Measurements from ENCODE around the gene RHOXF1.

- no peak for TF ChIP-seq POLR2AphosphoS5 (IDR thresholded peaks at IDR 0.05; ENCODE audit: low read depth)
- TF ChIP-seq, protein P1, sequence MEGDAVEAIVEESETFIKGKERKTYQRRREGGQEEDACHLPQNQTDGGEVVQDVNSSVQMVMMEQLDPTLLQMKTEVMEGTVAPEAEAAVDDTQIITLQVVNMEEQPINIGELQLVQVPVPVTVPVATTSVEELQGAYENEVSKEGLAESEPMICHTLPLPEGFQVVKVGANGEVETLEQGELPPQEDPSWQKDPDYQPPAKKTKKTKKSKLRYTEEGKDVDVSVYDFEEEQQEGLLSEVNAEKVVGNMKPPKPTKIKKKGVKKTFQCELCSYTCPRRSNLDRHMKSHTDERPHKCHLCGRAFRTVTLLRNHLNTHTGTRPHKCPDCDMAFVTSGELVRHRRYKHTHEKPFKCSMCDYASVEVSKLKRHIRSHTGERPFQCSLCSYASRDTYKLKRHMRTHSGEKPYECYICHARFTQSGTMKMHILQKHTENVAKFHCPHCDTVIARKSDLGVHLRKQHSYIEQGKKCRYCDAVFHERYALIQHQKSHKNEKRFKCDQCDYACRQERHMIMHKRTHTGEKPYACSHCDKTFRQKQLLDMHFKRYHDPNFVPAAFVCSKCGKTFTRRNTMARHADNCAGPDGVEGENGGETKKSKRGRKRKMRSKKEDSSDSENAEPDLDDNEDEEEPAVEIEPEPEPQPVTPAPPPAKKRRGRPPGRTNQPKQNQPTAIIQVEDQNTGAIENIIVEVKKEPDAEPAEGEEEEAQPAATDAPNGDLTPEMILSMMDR (conservative IDR thresholded peaks at IDR 0.05; ENCODE audit: low read depth in 2 of 2), result no peak
- TF ChIP-seq REST (IDR thresholded peaks at IDR 0.05; ENCODE audit: unreplicated experiment), result no peak
- TF ChIP-seq EZH2 (IDR thresholded peaks at IDR 0.05; ENCODE audit: low read depth, unreplicated experiment), result no peak
- TF ChIP-seq CREB1 (CRISPR knock-in tag; IDR thresholded peaks at IDR 0.05; ENCODE audit: low read depth), result no peak
- TF ChIP-seq ZNF114 (CRISPR knock-in tag; IDR thresholded peaks at IDR 0.05), result no peak
- TF ChIP-seq NANOG (IDR thresholded peaks at IDR 0.05; ENCODE audit: borderline replicate concordance), result no peak
- no peak for TF ChIP-seq ETS1 (IDR thresholded peaks at IDR 0.05)
- no peak for TF ChIP-seq EZH2phosphoT487 (IDR thresholded peaks at IDR 0.05; ENCODE audit: unreplicated experiment)
- TF ChIP-seq JUNB (IDR thresholded peaks at IDR 0.05; ENCODE audit: unreplicated experiment), result no peak
- TF ChIP-seq, protein P2, sequence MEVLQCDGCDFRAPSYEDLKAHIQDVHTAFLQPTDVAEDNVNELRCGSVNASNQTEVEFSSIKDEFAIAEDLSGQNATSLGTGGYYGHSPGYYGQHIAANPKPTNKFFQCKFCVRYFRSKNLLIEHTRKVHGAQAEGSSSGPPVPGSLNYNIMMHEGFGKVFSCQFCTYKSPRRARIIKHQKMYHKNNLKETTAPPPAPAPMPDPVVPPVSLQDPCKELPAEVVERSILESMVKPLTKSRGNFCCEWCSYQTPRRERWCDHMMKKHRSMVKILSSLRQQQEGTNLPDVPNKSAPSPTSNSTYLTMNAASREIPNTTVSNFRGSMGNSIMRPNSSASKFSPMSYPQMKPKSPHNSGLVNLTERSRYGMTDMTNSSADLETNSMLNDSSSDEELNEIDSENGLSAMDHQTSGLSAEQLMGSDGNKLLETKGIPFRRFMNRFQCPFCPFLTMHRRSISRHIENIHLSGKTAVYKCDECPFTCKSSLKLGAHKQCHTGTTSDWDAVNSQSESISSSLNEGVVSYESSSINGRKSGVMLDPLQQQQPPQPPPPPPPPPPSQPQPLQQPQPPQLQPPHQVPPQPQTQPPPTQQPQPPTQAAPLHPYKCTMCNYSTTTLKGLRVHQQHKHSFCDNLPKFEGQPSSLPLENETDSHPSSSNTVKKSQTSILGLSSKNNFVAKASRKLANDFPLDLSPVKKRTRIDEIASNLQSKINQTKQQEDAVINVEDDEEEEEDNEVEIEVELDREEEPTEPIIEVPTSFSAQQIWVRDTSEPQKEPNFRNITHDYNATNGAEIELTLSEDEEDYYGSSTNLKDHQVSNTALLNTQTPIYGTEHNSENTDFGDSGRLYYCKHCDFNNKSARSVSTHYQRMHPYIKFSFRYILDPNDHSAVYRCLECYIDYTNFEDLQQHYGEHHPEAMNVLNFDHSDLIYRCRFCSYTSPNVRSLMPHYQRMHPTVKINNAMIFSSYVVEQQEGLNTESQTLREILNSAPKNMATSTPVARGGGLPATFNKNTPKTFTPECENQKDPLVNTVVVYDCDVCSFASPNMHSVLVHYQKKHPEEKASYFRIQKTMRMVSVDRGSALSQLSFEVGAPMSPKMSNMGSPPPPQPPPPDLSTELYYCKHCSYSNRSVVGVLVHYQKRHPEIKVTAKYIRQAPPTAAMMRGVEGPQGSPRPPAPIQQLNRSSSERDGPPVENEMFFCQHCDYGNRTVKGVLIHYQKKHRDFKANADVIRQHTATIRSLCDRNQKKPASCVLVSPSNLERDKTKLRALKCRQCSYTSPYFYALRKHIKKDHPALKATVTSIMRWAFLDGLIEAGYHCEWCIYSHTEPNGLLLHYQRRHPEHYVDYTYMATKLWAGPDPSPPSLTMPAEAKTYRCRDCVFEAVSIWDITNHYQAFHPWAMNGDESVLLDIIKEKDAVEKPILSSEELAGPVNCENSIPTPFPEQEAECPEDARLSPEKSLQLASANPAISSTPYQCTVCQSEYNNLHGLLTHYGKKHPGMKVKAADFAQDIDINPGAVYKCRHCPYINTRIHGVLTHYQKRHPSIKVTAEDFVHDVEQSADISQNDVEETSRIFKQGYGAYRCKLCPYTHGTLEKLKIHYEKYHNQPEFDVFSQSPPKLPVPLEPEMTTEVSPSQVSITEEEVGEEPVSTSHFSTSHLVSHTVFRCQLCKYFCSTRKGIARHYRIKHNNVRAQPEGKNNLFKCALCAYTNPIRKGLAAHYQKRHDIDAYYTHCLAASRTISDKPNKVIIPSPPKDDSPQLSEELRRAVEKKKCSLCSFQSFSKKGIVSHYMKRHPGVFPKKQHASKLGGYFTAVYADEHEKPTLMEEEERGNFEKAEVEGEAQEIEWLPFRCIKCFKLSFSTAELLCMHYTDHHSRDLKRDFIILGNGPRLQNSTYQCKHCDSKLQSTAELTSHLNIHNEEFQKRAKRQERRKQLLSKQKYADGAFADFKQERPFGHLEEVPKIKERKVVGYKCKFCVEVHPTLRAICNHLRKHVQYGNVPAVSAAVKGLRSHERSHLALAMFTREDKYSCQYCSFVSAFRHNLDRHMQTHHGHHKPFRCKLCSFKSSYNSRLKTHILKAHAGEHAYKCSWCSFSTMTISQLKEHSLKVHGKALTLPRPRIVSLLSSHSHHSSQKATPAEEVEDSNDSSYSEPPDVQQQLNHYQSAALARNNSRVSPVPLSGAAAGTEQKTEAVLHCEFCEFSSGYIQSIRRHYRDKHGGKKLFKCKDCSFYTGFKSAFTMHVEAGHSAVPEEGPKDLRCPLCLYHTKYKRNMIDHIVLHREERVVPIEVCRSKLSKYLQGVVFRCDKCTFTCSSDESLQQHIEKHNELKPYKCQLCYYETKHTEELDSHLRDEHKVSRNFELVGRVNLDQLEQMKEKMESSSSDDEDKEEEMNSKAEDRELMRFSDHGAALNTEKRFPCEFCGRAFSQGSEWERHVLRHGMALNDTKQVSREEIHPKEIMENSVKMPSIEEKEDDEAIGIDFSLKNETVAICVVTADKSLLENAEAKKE (CRISPR knock-in tag; IDR thresholded peaks at IDR 0.05), result no peak
- no peak for TF ChIP-seq STAT1 (IDR thresholded peaks at IDR 0.05; ENCODE audit: unreplicated experiment)
Measured at GRCh38 chrX:120144178-120144844, 28.6 kb upstream of the RHOXF1 start.
